ENCODE data around the gene C19orf44.
"Not testable (repeated sequence)": the region's sequence is repeated elsewhere in the genome, so short reads cannot be mapped to it uniquely, and the experiment has no call there.

Gene C19orf44

GRCh38 chr19:16470541-16470910 lies 25.7 kb upstream of the C19orf44 start:
- no peak for DNase-seq

DNA sequence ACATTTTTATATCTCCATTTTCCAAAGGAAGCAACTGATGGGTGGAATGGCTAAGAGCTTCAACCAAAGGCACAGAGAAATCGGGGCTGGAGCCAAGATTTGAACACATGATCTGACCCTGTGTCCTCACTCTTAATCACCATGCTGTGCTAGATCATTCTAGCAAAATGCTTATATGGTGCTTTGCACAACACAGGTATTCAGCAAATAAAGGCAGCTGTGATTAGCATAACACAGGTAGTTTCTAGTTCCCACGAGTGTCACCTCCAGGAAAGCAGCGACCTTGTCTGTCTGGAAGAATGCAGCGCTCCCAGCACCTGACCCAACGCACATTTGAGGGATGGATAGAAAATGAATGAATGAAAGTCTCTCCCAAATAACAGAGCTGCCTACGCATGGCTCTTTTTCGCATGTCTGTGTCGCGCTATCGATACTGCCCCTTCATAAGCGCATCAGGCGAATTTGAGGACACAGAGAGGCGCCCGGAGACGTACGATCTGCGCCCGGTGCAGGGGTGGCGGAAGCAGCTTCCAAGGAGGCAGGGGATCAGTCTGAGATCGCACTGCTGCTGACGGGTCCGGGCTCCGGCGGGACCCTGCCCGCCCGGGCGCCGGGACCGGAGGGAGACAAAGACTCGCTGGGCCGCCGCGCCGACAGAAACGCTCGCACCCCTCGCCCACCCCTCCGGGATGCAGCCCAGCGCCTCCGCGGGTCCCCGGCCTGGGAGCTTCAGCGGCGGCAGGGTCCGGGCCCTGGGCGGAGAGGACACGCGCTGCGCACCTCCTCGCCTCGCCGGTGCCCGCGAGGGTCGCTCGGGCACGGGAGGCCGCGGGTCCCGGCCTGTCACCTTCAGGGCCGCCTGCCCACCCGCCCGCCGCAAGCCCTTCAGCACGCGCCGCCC lies 25.0 kb upstream of the C19orf44 start:
- no peak for DNase-seq

- not testable (repeated sequence) for DNase-seq
Measured at GRCh38 chr19:16472559-16472899, 23.7 kb upstream of the C19orf44 start.

DNA sequence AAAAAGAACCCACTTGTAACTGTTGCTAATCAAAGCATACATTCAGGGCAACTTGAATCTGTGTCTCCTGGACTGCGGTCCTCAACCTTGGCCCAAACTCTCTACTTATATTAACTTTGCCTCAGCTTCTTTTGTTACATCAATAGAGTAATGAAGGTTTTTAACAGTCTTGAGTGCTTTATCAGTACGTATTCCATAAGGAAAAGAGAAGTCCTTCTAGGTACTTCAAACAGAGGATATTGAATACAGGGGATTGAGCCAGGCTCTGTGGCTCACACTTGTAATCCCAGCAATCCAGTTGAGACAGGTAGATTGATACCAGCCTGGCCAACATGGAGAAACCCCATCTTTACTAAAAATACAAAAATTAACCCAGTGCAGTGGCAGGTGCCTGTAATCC lies 23.2 kb upstream of the C19orf44 start:
- no peak for DNase-seq

GRCh38 chr19:16473875-16474392 lies 22.3 kb upstream of the C19orf44 start:
- DNase-seq = no peak

GRCh38 chr19:16476401-16476800 lies 19.8 kb upstream of the C19orf44 start:
- DNase-seq = no peak

DNA sequence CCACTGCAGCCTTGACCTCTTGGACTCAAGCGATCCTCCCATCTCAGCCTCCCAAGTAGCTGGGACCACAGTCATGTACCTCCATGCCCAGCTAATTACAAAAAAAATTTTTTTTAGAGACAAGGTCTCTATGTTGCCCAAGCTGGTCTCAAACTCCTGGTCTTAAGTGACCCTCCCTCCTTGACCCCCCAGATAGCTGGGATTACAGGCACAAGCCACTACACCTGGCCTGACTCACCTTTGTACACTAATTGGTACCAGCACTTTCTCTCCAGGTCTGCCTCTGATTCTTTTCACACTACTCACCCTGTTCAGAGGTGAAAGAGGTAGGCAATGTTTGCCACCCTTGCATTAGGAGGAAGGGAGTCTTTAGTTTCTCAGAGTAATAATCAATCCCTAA lies 18.9 kb upstream of the C19orf44 start:
- DNase-seq = no peak

DNA sequence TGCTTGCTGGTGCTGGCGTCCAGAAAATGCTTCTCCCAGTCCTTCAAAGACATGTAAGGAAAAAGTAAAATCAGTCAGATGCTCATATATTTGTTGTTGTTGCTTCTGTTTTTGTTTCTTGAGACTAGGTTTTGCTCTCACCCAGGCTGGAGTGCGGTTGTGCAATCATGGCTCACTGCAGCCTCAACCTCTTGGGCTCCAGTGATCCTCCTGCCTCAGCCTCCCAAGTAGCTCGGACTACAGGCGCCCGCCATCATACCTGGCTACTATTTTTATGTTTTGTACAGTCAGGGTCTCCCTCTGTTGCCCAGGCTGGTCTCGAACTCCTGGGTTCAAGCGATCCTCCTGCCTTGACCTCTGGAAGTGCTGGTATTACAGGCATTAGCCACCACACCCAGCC lies 13.4 kb upstream of the C19orf44 start:
- DNase-seq = no peak

GRCh38 chr19:16486476-16486875 lies 9.7 kb upstream of the C19orf44 start:
- not testable (repeated sequence) for DNase-seq

DNA sequence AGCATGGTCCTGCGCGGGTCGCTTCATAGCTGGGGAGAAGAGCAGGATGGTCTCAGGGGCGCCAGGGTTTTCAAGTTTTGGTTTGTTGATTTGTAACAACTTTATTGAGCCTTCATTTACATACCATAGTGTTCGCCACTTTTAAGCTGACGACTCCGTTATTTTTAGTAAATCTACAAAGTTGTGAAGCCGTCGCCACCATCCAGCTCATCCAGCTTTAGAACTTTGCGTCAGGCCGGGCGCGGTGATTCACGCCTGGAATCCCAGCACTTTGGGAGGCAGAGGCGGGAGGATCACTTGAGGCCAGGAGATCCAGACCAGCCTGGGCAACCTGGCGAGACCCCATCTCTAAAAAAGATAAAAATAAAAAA lies 404 bp downstream of the C19orf44 start:
- DNase-seq = no peak

GRCh38 chr19:16497042-16497441 lies 848 bp downstream of the C19orf44 start:
- no peak for DNase-seq

- no peak for DNase-seq
Measured at GRCh38 chr19:16497837-16498236, 1.6 kb downstream of the C19orf44 start.

GRCh38 chr19:16504271-16504670 lies 8.1 kb downstream of the C19orf44 start:
- no peak for DNase-seq

DNA sequence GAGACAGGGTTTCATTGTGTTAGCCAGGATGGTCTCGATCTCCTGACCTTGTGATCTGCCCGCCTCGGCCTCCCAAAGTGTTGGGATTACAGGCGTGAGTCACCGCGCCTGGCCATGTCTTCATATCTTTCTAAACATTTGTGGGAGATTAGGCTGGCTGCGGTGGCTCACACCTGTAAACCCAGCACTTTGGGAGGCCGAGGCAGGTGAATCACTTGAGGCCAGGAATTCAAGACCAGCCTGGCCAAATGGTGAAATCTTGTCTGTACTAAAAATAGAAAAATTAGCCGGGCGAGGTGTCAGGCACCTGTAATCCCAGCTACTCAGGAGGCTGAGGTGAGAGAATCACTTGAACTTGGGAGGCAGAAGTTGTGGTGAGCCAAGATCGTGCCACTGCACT lies 10.0 kb downstream of the C19orf44 start:
- DNase-seq = not testable (repeated sequence)

DNA sequence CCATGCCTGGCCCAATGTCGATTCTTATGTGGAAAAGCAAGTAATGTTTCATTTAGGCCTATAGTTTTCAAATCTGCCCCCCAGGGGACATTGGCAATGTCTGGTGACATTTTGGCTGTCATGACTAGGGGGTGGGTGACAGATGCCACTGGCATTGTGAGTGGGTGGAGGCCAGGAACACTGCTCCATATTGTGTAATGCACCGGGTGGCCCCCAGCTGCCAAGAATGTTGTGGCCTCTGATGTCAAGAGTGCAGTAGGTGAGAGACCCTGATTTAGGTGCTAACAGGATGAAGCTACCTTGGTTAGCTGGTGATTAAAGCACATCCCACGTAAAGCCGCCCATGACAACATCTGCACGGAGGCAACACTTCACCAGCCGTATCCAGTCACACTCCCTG lies 10.8 kb downstream of the C19orf44 start:
- DNase-seq = no peak

DNA sequence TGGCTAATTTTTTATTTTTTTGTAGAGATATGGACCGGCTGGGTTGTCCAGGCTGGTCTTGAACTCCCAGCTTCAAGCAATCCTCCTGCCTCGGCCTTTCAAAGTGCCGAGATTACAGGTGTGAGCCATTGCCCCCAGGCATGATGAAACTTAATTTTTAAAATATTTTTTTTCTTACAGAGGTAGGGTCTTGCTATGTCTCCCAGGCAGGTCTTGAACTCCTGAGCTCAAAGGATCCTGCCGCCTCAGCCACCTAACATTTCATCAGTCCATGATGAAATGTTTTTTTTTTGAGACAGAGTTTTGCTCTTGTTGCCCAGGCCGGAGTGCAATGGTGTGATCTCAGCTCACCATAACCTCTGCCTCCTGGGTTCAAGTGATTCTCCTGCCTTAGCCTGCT lies 12.4 kb downstream of the C19orf44 start:
- DNase-seq = no peak

DNA sequence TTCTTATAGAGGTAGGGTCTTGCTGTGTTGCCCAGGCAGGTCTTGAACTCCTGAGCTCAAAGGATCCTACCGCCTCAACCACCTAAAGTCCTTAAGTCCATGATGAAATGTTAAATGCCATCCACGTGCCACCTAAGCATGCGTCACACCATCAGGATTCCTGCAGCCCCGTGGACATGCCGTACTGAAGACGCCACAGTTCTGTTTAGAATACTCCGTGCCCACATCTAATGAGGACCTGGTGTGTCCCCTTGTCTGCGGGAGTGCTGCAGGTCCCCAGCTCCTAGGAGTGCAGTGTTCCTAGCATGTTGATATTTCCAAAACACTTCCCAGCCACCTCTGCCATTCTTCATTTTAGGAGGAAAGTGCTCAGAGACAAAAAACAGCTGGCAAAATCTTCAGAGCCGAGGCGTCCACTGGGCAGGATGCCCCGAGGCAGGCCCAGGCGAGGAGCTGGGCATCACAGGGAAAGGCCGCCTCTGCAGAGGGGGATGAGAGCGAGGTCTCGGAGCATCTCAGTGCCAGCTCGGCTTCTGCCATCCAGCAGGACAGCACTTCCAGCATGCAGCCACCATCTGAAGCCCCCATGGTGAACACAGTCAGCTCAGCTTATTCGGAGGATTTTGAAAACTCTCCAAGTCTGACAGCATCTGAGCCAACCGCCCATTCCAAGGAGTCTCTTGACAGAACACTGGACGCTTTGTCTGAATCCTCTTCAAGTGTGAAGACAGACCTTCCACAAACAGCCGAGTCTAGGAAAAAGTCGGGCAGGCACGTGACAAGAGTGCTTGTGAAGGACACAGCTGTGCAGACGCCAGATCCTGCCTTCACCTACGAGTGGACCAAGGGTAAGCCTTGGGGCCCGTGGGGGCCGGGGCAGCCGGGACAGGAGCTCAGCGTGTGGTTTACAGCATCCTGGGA lies 13.2 kb downstream of the C19orf44 start:
- no peak for DNase-seq

GRCh38 chr19:16512611-16513010 lies 16.4 kb downstream of the C19orf44 start:
- DNase-seq = not testable (repeated sequence)

- DNase-seq = no peak
Measured at GRCh38 chr19:16514383-16515019, 18.3 kb downstream of the C19orf44 start.

DNA sequence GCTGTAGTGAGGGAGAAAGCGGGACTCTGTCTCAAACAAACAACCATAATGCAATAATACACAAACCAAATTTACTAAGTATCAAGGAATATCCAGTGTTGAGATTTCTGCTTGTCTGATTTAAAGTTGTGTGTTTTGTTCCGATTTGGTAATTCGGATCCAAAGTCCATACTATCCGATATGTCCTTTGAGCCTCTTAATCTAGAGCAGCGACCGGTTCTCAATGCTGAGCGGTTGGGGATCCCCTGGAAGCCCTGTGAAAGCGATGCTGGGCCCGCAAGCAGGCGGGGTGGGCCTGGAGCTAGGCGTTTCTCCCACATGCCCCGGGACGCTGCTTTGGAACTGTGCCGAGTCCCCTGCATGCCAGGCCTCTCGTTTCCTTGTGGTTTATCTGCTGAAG lies 20.2 kb downstream of the C19orf44 start:
- no peak for DNase-seq

DNA sequence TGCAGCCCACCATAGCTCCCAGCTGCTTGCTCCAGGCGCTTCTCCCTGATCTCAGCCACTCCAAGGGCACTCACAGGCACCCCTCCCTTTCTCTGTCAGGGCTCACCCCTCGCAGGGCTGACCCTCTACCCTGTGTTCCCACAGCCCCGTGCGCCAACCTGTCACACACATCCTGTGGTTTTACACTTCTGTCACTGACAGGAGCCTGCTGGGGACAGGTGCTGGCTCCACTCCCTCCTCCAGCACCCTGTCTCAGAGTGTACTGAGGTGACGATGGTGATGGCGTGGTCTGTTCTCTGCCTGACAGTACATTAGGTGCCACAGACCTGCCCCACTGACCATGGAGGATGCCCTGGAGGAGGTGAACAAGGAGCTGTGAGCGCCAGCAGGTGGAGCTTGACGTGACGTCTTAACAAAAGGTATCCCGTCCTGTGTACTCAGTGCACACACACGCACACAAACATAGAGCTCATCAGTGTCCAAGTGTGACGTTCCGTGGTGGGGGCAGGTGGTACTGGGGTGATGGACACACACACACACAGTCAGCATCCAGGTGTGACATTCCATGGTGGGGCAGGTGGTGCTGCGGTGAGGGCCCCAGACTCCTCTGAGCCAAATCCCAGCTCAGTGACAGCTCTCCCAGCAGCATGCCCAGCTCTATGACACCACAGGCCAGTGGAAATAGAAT lies 20.9 kb downstream of the C19orf44 start:
- no peak for DNase-seq

- no peak for DNase-seq
Measured at GRCh38 chr19:16518061-16518460, 21.9 kb downstream of the C19orf44 start.

All from kidney glomerular epithelial cell (primary cell).